Natural killer cell (primary cell): ENCODE data around the gene GARIN1A. TPM values are rescaled to one million over a fixed set of nuclear protein-coding genes. Genes with fewer than 3 reads are reported as not detected.

Source experiments
- ATAC-seq, 3 donors: fragments of 150-1000 bp in 2 of 3; fragments of 200-7000 bp in 1 of 3; cut with Tn5 transposase; 1 replicate in 1 of 3; 2 replicates in 2 of 3; pipeline ENCODE4 v1.10.0; 2021; ENCODE audit warnings: mild to moderate bottlenecking in 2 of 3, moderate library complexity in 2 of 3
- DNase-seq, 2 donors: peaks; one replicate each; pipeline versions ENCODE4 v3.0.0 to v3.0.0-alpha.2; 2013 to 2021; ENCODE audit warnings: mixed read lengths in 1 of 2
- H3K27ac ChIP-seq: one replicate; pipeline ENCODE4 v1.5.1; 2013; ENCODE audit warnings: mild to moderate bottlenecking, low read length
- H3K27me3 ChIP-seq: one replicate; pipeline ENCODE4 v1.6.1; 2013; ENCODE audit warnings: low read length; ENCODE audit not compliant: control insufficient read depth, insufficient read depth
- H3K36me3 ChIP-seq: one replicate; pipeline ENCODE4 v1.6.1; 2013; ENCODE audit warnings: low read length; ENCODE audit not compliant: control insufficient read depth, insufficient read depth
- H3K4me1 ChIP-seq: one replicate; pipeline ENCODE4 v1.6.1; 2013; ENCODE audit warnings: low read length; ENCODE audit not compliant: control insufficient read depth, insufficient read depth
- H3K4me3 ChIP-seq: one replicate; pipeline ENCODE4 v1.5.1; 2013; ENCODE audit warnings: low read length
- H3K9me3 ChIP-seq: one replicate; pipeline ENCODE4 v1.6.1; 2013; ENCODE audit warnings: low read length; ENCODE audit not compliant: control insufficient read depth, insufficient read depth
- H3K27ac Mint-ChIP-seq, 2 donors: one replicate each; pipeline ENCODE4 v1.8.0; 2022; ENCODE audit warnings: mild to moderate bottlenecking in 2 of 2, mixed read lengths in 2 of 2, moderate library complexity in 1 of 2
- H3K27me3 Mint-ChIP-seq, 2 donors: one replicate each; pipeline ENCODE4 v1.8.0; 2022; ENCODE audit warnings: low read depth in 2 of 2, mixed read lengths in 2 of 2
- H3K36me3 Mint-ChIP-seq: one replicate; pipeline ENCODE4 v1.8.0; 2022; ENCODE audit warnings: mixed read lengths
- H3K4me1 Mint-ChIP-seq, 2 donors: one replicate each; pipeline ENCODE4 v1.8.0; 2022; ENCODE audit warnings: mixed read lengths in 2 of 2
- H3K4me3 Mint-ChIP-seq: one replicate; pipeline ENCODE4 v1.8.0; 2022; ENCODE audit warnings: mild to moderate bottlenecking, moderate library complexity, mixed read lengths
- H3K9me3 Mint-ChIP-seq, 2 donors: one replicate each; pipeline ENCODE4 v1.8.0; 2022; ENCODE audit warnings: mixed read lengths in 2 of 2
- CTCF ChIP-seq: fragments of 200-600 bp; IDR thresholded peaks from one replicate; pipeline ENCODE4 v1.8.0; 2022; ENCODE audit warnings: antibody characterized with exemption
- WGBS: methylation state at CpG from one replicate; pipeline ENCODE4 v1.1.7; 2013; ENCODE audit warnings: missing lambda C conversion rate; ENCODE audit not compliant: insufficient coverage; 5-methylcytosine and 5-hydroxymethylcytosine counted together
- intact Hi-C: fragments of 100-400 bp; cut with micrococcal nuclease; formaldehyde crosslinking; loops from one replicate; pipeline ENCODE4 v1.14.2; 2022
- total RNA-seq, 4 donors: library from RNA; stranded (reverse); fragments of 120-200 nt in 1 of 4; gene quantifications; one replicate each; pipeline versions ENCODE4 v1.2.3 to v1.2.4, GENCODE V29; 2013 to 2022

Gene GARIN1A
- total RNA-seq, 3 donors from 2014 or later (not counting 1 experiment from before 2014, with no cell fraction given) = 1.1 to 2.5 (median 1.1) TPM

GRCh38 chr7:128713794-128714193, 41.7 kb downstream of the GARIN1A start:
- Mint-ChIP-seq H3K27me3 (peaks cover 13 to 29% of the 10 kb centered on the region in 2 donors), H3K27ac (no peak overlapping the region), H3K4me3 (no peak overlapping the region), H3K9me3 (no peaks in the 10 kb centered on the region), H3K4me1 (no peaks in the 10 kb centered on the region), H3K36me3 (no peaks in the 10 kb centered on the region)
- WGBS = 90% methylated on average over 2 of the region's 2 CpGs
- peaks cover 3% of the 10 kb centered on the region for H3K9me3 ChIP-seq
- H3K27ac ChIP-seq = no peak overlapping the region
- H3K27me3 ChIP-seq = no peaks in the 10 kb centered on the region
- H3K36me3 ChIP-seq = no peaks in the 10 kb centered on the region
- intact Hi-C loops = no loop called here
- H3K4me1 ChIP-seq = no peaks in the 10 kb centered on the region
- DNase-seq (no peak), ATAC-seq (no peak)
- no peak overlapping the region for H3K4me3 ChIP-seq
- TF ChIP-seq CTCF = no peak

DNA sequence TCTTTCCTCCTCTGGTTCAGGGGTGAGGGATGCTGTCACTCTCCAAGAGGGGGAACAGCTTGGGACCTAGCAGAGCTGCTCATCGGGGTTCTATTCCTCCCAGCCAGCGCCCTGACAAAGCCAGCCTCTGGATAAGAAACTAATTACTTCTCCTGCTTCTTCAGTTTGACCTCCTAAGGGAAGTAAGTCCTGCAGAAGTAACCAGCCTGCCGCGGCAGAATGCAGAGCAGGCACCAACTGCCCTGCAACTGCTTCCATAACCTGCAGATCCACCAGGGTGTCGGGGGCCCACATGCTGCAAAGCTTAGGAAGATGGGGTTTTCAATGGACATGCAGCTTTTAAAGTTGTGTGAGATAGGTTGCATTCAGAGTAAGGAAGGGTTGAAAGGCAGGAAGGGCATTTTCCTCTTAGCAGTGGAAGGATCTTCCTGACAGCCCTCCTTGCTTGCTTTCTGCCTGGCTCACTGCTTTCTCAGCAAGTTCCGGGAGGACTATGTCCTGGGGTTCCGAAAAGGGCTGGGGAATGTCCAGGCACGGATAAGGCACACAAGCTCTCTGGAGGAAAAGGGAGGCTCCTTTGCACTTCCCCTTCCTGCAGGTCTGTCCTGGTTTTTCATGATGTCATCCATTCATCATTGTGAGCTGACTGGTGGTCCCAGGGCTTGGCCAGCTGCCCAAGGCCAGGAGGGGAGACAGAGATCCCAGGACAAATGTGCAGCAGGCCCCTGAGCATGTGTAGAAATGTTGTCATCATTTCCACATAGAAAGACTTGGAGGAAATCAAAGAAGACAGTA, 42.8 kb downstream of the GARIN1A start:
- no peak for TF ChIP-seq CTCF
- intact Hi-C loops = no loop called here
- no peak for ATAC-seq
- Histone ChIP-seq H3K27ac (no peak overlapping the region), H3K27me3 (no peaks in the 10 kb centered on the region), H3K4me3 (no peak overlapping the region), H3K9me3 (peaks cover 3% of the 10 kb centered on the region), H3K4me1 (no peaks in the 10 kb centered on the region), H3K36me3 (no peaks in the 10 kb centered on the region)
- H3K27me3 Mint-ChIP-seq = peaks cover 13 to 28% of the 10 kb centered on the region in 2 donors
- no peak overlapping the region for H3K4me3 Mint-ChIP-seq
- WGBS = 79% methylated on average over 8 of the region's 8 CpGs
- H3K36me3 Mint-ChIP-seq = no peaks in the 10 kb centered on the region
- no peaks in the 10 kb centered on the region for H3K4me1 Mint-ChIP-seq
- no peak overlapping the region for H3K27ac Mint-ChIP-seq
- no peak for DNase-seq
- H3K9me3 Mint-ChIP-seq = no peaks in the 10 kb centered on the region

DNA sequence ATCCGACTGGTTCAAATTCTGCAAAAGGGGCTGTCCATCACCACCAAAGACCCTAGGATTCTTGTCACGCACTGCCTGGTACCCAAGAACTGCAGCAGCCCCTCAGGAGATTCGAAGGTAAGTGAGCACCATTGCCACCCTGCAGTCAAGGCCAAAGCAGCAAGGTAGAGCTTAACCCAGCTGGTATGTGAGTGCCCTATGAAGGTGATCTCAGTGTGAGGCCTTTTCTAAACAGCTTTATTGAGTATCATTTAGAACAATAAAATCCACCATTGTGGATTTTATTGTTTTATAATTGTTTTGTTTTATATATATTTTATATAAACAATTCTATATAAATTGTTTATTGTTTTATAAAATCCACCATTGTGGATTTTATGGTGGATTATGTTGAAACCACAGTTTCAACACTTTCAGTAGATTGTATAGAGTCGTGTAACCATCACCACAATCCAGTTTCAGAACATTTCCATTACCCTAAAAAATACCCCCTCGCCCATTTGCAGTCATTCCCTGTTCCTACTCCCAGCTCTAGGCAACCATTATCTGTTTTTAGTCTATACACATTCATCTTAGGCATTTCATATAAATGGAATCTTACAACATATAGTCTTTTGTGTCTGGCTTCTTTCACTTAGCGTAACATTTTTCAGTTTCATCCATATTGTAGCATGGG, 47.0 kb downstream of the GARIN1A start:
- H3K36me3 Mint-ChIP-seq = no peaks in the 10 kb centered on the region
- WGBS = 77% methylated on average over 5 of the region's 6 CpGs
- DNase-seq = no peak
- no peaks in the 10 kb centered on the region for H3K36me3 ChIP-seq
- no peak for ATAC-seq
- no peak overlapping the region for H3K27ac ChIP-seq
- no peak for TF ChIP-seq CTCF
- H3K4me1 ChIP-seq = no peaks in the 10 kb centered on the region
- intact Hi-C loops = no loop called here
- H3K27me3 ChIP-seq = no peaks in the 10 kb centered on the region
- H3K27ac Mint-ChIP-seq = no peak overlapping the region
- H3K4me3 ChIP-seq = no peak overlapping the region
- H3K9me3 ChIP-seq = no peaks in the 10 kb centered on the region
- H3K9me3 Mint-ChIP-seq = no peaks in the 10 kb centered on the region
- H3K4me1 Mint-ChIP-seq = no peaks in the 10 kb centered on the region
- H3K27me3 Mint-ChIP-seq = peaks cover 10 to 25% of the 10 kb centered on the region in 2 donors
- H3K4me3 Mint-ChIP-seq = no peak overlapping the region
